Osteoblast (primary cell): Measurements from ENCODE around the gene SNAP29. TPM values are rescaled to one million over a fixed set of nuclear protein-coding genes. Genes with fewer than 3 reads are reported as not detected.

Experiments used
- DNase-seq: peaks from one replicate; pipeline ENCODE4 v3.0.0; 2011; ENCODE audit warnings: low spot score, mixed read lengths; ENCODE audit not compliant: insufficient read length; ENCODE audit errors: missing footprints
- H2AFZ ChIP-seq: 2 replicates; pipeline ENCODE4 v1.6.0; 2011; ENCODE audit warnings: mild to moderate bottlenecking, low read length
- H3K27ac ChIP-seq: 2 replicates; pipeline ENCODE4 v1.5.1; 2011; ENCODE audit warnings: mild to moderate bottlenecking, low read depth, low read length, moderate library complexity
- H3K27me3 ChIP-seq: 2 replicates; pipeline ENCODE4 v1.6.0; 2012; ENCODE audit warnings: mild to moderate bottlenecking, control low read depth, inconsistent platforms, low read length, moderate library complexity; ENCODE audit not compliant: insufficient read depth
- H3K36me3 ChIP-seq: 2 replicates; pipeline ENCODE4 v1.5.1; 2011; ENCODE audit warnings: mild to moderate bottlenecking, low read length, control low read depth, moderate library complexity; ENCODE audit not compliant: insufficient read depth
- H3K4me1 ChIP-seq: 2 replicates; pipeline ENCODE4 v1.5.1; 2011; ENCODE audit warnings: mild to moderate bottlenecking, low read length, control low read depth, moderate library complexity; ENCODE audit not compliant: insufficient read depth
- H3K4me2 ChIP-seq: 2 replicates; pipeline ENCODE4 v1.6.0; 2011; ENCODE audit warnings: mild to moderate bottlenecking, low read length; ENCODE audit not compliant: insufficient read depth
- H3K4me3 ChIP-seq: fragments of 200-600 bp; sonication (generic); 3 replicates; pipeline ENCODE4 v1.5.1; 2012; ENCODE audit warnings: mild to moderate bottlenecking, low read length, inconsistent platforms; ENCODE audit not compliant: insufficient read depth
- H3K79me2 ChIP-seq: 2 replicates; pipeline ENCODE4 v1.6.0; 2012; ENCODE audit warnings: mild to moderate bottlenecking, low read length, control low read depth, inconsistent platforms; ENCODE audit not compliant: insufficient read depth
- H3K9me3 ChIP-seq: 2 replicates; pipeline ENCODE4 v1.5.1; 2011; ENCODE audit warnings: low read depth, low read length, control low read depth
- H4K20me1 ChIP-seq: 2 replicates; pipeline ENCODE4 v1.6.0; 2012; ENCODE audit warnings: mild to moderate bottlenecking, low read length, control low read depth; ENCODE audit not compliant: insufficient read depth
- total RNA-seq: library from RNA; depleted of rRNA; stranded (reverse); fragments of >200 nt; gene quantifications from 2 replicates; pipeline ENCODE4 v1.2.3, GENCODE V29; 2012
- TF ChIP-seq, protein P1 (sequence below): IDR thresholded peaks from 2 replicates; pipeline ENCODE4 v1.5.1; 2011; ENCODE audit warnings: mild to moderate bottlenecking, low read depth, low read length, moderate library complexity; ENCODE audit errors: extremely low read depth

Gene SNAP29
- total RNA-seq, 1 donor: 13.0 TPM

DNA sequence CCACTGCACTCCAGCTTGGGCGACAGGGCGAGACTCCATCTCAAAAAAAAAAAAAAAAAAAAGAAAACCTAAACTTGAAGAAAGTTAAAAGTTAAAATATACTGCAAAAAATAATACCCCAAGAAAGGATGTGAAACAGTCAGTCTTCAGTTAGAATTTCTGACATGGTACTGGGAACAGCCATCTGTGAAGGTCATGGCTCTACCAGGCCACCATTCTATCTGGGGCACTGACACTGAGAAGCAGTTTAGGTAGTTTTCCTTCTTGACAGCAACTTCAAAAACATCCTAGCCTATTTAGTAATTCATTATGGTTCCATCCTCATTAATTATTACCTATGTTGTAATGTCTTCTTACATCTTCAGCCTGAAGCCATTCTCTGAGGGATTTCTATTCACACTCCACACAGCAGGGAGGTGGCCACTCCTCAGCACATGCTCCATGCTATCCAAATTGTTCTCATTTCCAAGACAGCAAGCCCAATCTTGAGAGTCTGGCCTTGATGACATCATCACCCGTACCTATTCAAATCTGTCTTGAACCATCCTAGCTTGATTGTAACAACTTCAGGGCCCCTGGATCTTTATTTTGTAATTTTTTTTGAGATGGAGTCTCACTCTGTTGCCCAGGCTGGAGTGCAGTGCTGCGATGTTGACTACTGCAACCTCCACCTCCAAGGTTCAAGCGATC, 46.7 kb upstream of the SNAP29 start:
- Histone ChIP-seq H3K27me3 (no peaks in the 10 kb centered on the region), H4K20me1 (no peaks in the 10 kb centered on the region)

DNA sequence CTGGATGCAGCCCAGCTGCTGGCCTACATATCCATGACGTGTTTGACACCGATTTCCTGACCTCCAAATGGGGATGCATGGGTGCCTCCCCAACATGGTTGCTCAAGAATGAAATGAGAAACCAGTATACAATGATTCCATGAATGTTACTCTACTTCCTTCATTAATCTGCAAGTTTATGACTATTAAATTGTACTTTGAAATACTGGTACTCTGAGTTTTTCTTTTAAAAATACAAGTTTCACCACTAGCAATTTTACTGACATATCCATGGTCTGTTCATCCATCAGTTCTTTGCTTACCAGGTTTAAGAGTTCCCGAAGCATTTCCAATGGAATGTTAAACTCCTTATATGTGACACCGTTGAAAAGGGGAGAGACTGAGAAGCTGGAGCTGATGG, 45.8 kb upstream of the SNAP29 start:
- no peak for DNase-seq
- H3K9me3 ChIP-seq: no peaks in the 10 kb centered on the region

More for the DNA sequence above, 46.7 kb upstream of the SNAP29 start:
- peaks cover 43% of the 10 kb centered on the region for H3K36me3 ChIP-seq
- peaks cover 8% of the 10 kb centered on the region for H3K4me1 ChIP-seq
- no peak overlapping the region for H2AFZ ChIP-seq
- no peaks in the 10 kb centered on the region for H3K79me2 ChIP-seq
- H3K9me3 ChIP-seq: no peaks in the 10 kb centered on the region
- no peak for DNase-seq
- no peak overlapping the region for H3K4me3 ChIP-seq
- TF ChIP-seq, protein P1, sequence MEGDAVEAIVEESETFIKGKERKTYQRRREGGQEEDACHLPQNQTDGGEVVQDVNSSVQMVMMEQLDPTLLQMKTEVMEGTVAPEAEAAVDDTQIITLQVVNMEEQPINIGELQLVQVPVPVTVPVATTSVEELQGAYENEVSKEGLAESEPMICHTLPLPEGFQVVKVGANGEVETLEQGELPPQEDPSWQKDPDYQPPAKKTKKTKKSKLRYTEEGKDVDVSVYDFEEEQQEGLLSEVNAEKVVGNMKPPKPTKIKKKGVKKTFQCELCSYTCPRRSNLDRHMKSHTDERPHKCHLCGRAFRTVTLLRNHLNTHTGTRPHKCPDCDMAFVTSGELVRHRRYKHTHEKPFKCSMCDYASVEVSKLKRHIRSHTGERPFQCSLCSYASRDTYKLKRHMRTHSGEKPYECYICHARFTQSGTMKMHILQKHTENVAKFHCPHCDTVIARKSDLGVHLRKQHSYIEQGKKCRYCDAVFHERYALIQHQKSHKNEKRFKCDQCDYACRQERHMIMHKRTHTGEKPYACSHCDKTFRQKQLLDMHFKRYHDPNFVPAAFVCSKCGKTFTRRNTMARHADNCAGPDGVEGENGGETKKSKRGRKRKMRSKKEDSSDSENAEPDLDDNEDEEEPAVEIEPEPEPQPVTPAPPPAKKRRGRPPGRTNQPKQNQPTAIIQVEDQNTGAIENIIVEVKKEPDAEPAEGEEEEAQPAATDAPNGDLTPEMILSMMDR: no peak
- no peak overlapping the region for H3K27ac ChIP-seq
- H3K4me2 ChIP-seq: no peak overlapping the region

DNA sequence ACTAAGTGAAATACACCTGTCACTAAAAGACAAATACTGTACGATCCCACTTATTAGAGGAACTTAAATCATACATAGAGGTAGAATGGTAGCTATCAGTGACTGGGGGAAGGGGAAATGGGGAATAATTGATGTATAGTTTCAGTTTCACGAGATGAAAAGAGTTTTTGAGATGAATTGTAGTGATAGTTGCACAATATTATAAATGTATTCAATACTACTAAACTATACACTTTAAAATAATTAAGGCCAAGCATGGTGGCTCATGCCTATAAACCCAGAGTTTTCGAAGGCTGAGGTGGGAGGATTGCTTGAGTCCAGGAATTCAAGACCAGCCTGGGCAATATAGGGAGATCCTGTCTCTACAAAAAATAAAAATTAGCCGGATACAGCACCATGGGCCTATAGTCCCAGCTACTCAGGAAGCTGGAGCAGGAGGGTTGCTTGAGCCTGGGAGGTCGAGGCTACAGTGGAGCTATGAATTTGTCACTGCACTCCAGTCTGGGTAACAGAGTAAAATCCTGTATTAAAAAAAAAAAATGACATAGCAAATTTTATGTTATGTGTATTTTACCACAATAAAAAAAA, 44.5 kb upstream of the SNAP29 start:
- no peak overlapping the region for H3K4me3 ChIP-seq
- H4K20me1 ChIP-seq: no peaks in the 10 kb centered on the region
- TF ChIP-seq, protein P1: no peak

More for the DNA sequence above, 45.8 kb upstream of the SNAP29 start:
- Histone ChIP-seq H3K27ac (no peak overlapping the region), H3K4me1 (no peaks in the 10 kb centered on the region), H3K79me2 (no peaks in the 10 kb centered on the region), H2AFZ (no peak overlapping the region), H3K36me3 (peaks cover 45% of the 10 kb centered on the region), H3K4me3 (no peak overlapping the region), H3K4me2 (no peak overlapping the region), H4K20me1 (no peaks in the 10 kb centered on the region), H3K27me3 (no peaks in the 10 kb centered on the region)
- TF ChIP-seq, protein P1: no peak

DNA sequence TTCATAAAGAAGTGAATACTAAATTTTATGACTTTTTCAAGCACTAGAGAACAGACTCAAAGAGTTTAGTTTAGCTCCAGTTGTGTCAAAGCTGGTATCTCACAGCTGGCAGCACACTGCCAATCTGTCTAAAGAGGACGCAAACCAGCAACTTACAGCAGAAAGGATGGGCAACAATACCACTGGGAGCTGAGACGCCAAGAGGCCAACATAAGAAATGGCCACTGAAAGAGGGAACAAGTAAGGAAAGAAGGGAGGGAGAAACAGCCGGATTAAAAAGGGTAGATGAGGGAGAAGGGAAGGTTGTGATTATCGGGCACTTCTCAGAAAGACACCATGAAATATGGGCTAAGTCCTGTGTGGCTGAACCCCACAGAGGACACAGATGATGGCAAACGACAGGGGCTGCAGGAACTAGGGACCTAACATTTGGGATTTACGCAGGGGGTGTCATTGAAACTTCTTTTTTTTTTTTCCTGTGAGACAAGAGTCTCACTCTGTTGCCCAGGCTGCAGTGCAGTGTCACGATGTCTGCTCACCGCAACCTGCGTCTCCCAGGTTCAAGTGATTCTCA, 43.2 kb upstream of the SNAP29 start:
- Histone ChIP-seq H3K27me3 (no peaks in the 10 kb centered on the region), H3K4me3 (no peak overlapping the region), H3K9me3 (no peaks in the 10 kb centered on the region), H3K4me1 (no peaks in the 10 kb centered on the region), H3K36me3 (peaks cover 53% of the 10 kb centered on the region), H3K79me2 (no peaks in the 10 kb centered on the region), H2AFZ (no peak overlapping the region), H4K20me1 (no peaks in the 10 kb centered on the region), H3K27ac (no peak overlapping the region), H3K4me2 (no peak overlapping the region)
- TF ChIP-seq, protein P1: no peak
- DNase-seq: no peak

More for the DNA sequence above, 44.5 kb upstream of the SNAP29 start:
- Histone ChIP-seq H3K4me1 (no peaks in the 10 kb centered on the region), H3K4me2 (no peak overlapping the region), H2AFZ (no peak overlapping the region), H3K36me3 (peaks cover 50% of the 10 kb centered on the region), H3K27me3 (no peaks in the 10 kb centered on the region), H3K9me3 (no peaks in the 10 kb centered on the region), H3K79me2 (no peaks in the 10 kb centered on the region), H3K27ac (no peak overlapping the region)
- DNase-seq: no peak
